Endothelial cell of umbilical vein (primary cell): ENCODE data around the gene TARP.

Experiments used
- BruUV-seq: library from RNA; stranded (reverse); fragments of 400-500 nt; replicated peaks from 2 replicates; lab custom pipeline; 2021; lab: Mats Ljungman, UMichigan
- CTCF ChIA-PET: fragments of 300-600, 350-600 bp; sonication (Branson Sonifier 250); formaldehyde crosslinking; loops from one replicate; lab custom pipeline; 2021; ENCODE audit warnings: antibody characterized with exemption, inconsistent platforms; lab: Charles Lee
- POLR2A ChIA-PET: fragments of 300-600, 350-600 bp; sonication (Branson Sonifier 250); formaldehyde crosslinking; loops from one replicate; lab custom pipeline; 2021; ENCODE audit warnings: antibody characterized with exemption, inconsistent platforms; lab: Charles Lee
- DNase-seq: peaks from one replicate; pipeline ENCODE4 v3.0.0-alpha.2; 2011; ENCODE audit warnings: low read depth, low spot score
- FAIRE-seq: peaks from 2 replicates; lab custom pipeline; 2011; peaks lifted over from hg19 to GRCh38; lab: Jason Lieb, UNC
- H2AFZ ChIP-seq: 2 replicates; pipeline ENCODE4 v1.6.0; 2012; ENCODE audit warnings: low read depth, low read length, control low read depth, inconsistent platforms
- H3K27ac ChIP-seq: 2 replicates; pipeline ENCODE4 v1.5.1; 2011; ENCODE audit warnings: low read depth, mild to moderate bottlenecking, control low read depth, low read length, moderate library complexity; ENCODE audit not compliant: insufficient read depth
- H3K27me3 ChIP-seq, 2 experiments: 2 replicates each; pipeline versions ENCODE4 v1.6.0 to v1.6.1; 2011; ENCODE audit warnings: low read length in 2 of 2, mixed read lengths in 1 of 2; ENCODE audit not compliant: control insufficient read depth in 2 of 2, insufficient read depth in 2 of 2
- H3K36me3 ChIP-seq, 2 experiments: 2 replicates in 1 of 2; 3 replicates in 1 of 2; pipeline ENCODE4 v1.5.1; 2011; ENCODE audit warnings: low read length in 2 of 2, mild to moderate bottlenecking in 1 of 2, moderate library complexity in 1 of 2; ENCODE audit not compliant: control insufficient read depth in 2 of 2, insufficient read depth in 2 of 2; ENCODE audit errors: extremely low read depth in 1 of 2
- H3K4me1 ChIP-seq: 3 replicates; pipeline ENCODE4 v1.5.1; 2011; ENCODE audit warnings: mild to moderate bottlenecking, low read length; ENCODE audit not compliant: control insufficient read depth, insufficient read depth; ENCODE audit errors: extremely low read depth
- H3K4me2 ChIP-seq: 2 replicates; pipeline ENCODE4 v1.6.1; 2011; ENCODE audit warnings: low read length, control low read depth, mixed read lengths; ENCODE audit not compliant: insufficient read depth
- H3K4me3 ChIP-seq, 3 experiments: fragments of 200-600 bp in 1 of 3; sonication (generic), shearing (Covaris generic) in 1 of 3; replicated peaks in 1 of 3; 2 replicates each; pipeline ENCODE4 v1.5.1; 2011 to 2016; ENCODE audit warnings: control low read depth in 3 of 3, low read length in 3 of 3, mild to moderate bottlenecking in 2 of 3, inconsistent platforms in 1 of 3, low read depth in 1 of 3, moderate library complexity in 1 of 3; ENCODE audit not compliant: insufficient read depth in 1 of 3
- H3K79me2 ChIP-seq: 2 replicates; pipeline ENCODE4 v1.6.0; 2012; ENCODE audit warnings: low read length, inconsistent platforms; ENCODE audit not compliant: control insufficient read depth, insufficient read depth
- H3K9ac ChIP-seq: replicated peaks from 2 replicates; pipeline ENCODE3; 2011; ENCODE audit warnings: low read length, control low read depth; ENCODE audit not compliant: insufficient read depth; ENCODE audit errors: extremely low read depth
- H3K9me1 ChIP-seq: replicated peaks from 3 replicates; pipeline ENCODE4 v1.6.0; 2011; ENCODE audit warnings: mild to moderate bottlenecking, low read length; ENCODE audit not compliant: control insufficient read depth, insufficient read depth; ENCODE audit errors: extremely low read depth
- H3K9me3 ChIP-seq: replicated peaks from 2 replicates; pipeline ENCODE4 v1.5.1; 2012; ENCODE audit warnings: low read length, inconsistent platforms; ENCODE audit not compliant: control insufficient read depth, insufficient read depth
- H4K20me1 ChIP-seq: replicated peaks from 2 replicates; pipeline ENCODE3; 2011; ENCODE audit warnings: mild to moderate bottlenecking, low read length; ENCODE audit not compliant: control insufficient read depth, insufficient read depth; ENCODE audit errors: extremely low read depth
- EZH2 ChIP-seq: IDR thresholded peaks from 2 replicates; pipeline ENCODE4 v1.6.1; 2012; ENCODE audit warnings: borderline replicate concordance, low read depth, mild to moderate bottlenecking, moderate library complexity, low read length, inconsistent platforms; ENCODE audit not compliant: severe bottlenecking
- FOS ChIP-seq: IDR thresholded peaks from 2 replicates; pipeline ENCODE4 v1.6.1; 2011; ENCODE audit warnings: mild to moderate bottlenecking, low read length, moderate library complexity, borderline replicate concordance; ENCODE audit not compliant: insufficient read depth
- GATA2 ChIP-seq: IDR thresholded peaks from 2 replicates; pipeline ENCODE4 v1.7.0; 2011; ENCODE audit warnings: low read depth, mild to moderate bottlenecking, moderate library complexity, mixed read lengths, low read length; ENCODE audit not compliant: insufficient read length, insufficient read depth
- JUN ChIP-seq: IDR thresholded peaks from 2 replicates; pipeline ENCODE4 v1.6.1; 2011; ENCODE audit warnings: borderline replicate concordance, low read depth; ENCODE audit not compliant: insufficient read length, insufficient read depth
- MAX ChIP-seq: IDR thresholded peaks from 2 replicates; pipeline ENCODE4 v1.6.1; 2011; ENCODE audit not compliant: insufficient read depth, insufficient read length
- MYC ChIP-seq: IDR thresholded peaks from one replicate; pipeline ENCODE4 v1.6.1; 2011; ENCODE audit warnings: mild to moderate bottlenecking, low read depth, low read length
- POLR2A ChIP-seq: IDR thresholded peaks from 2 replicates; pipeline ENCODE4 v1.6.1; 2012; ENCODE audit warnings: low read depth, mild to moderate bottlenecking, control low read depth, low read length
- POLR2AphosphoS5 ChIP-seq: IDR thresholded peaks from 2 replicates; pipeline ENCODE4 v1.6.1; 2012; ENCODE audit warnings: low read depth, mild to moderate bottlenecking, control low read depth, low read length, moderate library complexity; ENCODE audit not compliant: insufficient read depth
- dilution Hi-C: fragments of 300-500 bp; cut with MboI; formaldehyde crosslinking; loops from one replicate; pipeline ENCODE4 v1.15.0; 2019; ENCODE audit warnings: low sequenced_read_pairs; ENCODE audit not compliant: extremely low pct_ligation_motif_present
- intact Hi-C: fragments of 100-400 bp; cut with micrococcal nuclease; formaldehyde crosslinking; loops from one replicate; pipeline ENCODE4 v1.10.0; 2022
- TF ChIP-seq, protein P1 (sequence below), 2 donors: IDR thresholded peaks; 1 replicate in 1 of 2; 2 replicates in 1 of 2; pipeline ENCODE4 v1.5.1; 2011; ENCODE audit warnings: low read length in 2 of 2, mild to moderate bottlenecking in 2 of 2, moderate library complexity in 2 of 2, control low read depth in 1 of 2, inconsistent platforms in 1 of 2, low read depth in 1 of 2; ENCODE audit not compliant: insufficient read depth in 1 of 2; ENCODE audit errors: extremely low read depth in 1 of 2

Gene TARP

DNA sequence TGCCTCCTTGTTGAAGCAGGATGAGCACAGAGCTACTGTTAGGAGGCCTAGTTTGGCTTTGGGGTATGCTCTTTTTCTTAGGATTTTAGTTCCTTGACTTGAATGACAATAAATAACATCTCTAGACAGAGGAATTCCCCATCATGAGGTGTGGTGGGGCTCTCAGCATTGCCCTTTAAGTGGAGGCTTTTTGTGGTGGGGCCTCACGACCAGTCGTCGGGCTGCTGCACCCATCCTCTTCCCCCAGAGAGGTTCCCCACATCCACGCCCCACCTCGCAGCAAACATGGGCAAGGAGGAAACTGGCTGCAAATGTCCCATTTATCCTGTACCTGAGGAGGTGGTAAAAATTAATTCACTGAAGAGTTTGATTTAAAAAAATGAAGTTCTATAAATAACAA, 36.1 kb upstream of the TARP start:
- Histone ChIP-seq H3K36me3 (no peaks in the 10 kb centered on the region), H3K4me2 (no peak overlapping the region), H4K20me1 (no peaks in the 10 kb centered on the region), H3K9me1 (no peaks in the 10 kb centered on the region), H3K79me2 (no peaks in the 10 kb centered on the region), H3K27ac (no peak overlapping the region), H3K27me3 (no peaks in the 10 kb centered on the region), H3K4me3 (no peak overlapping the region), H3K9ac (no peak overlapping the region), H3K4me1 (peaks cover 13% of the 10 kb centered on the region), H2AFZ (no peak overlapping the region), H3K9me3 (no peaks in the 10 kb centered on the region)
- BruUV-seq = no TSS peak
- intact Hi-C loops = no loop called here
- no peak for TF ChIP-seq EZH2
- TF ChIP-seq MYC = no peak
- no peak for TF ChIP-seq MAX
- no peak for TF ChIP-seq FOS
- TF ChIP-seq JUN = no peak
- dilution Hi-C loops = no loop called here
- FAIRE-seq (no peak), DNase-seq (no peak)
- CTCF ChIA-PET = no interaction called here
- POLR2A ChIA-PET = no interaction called here

DNA sequence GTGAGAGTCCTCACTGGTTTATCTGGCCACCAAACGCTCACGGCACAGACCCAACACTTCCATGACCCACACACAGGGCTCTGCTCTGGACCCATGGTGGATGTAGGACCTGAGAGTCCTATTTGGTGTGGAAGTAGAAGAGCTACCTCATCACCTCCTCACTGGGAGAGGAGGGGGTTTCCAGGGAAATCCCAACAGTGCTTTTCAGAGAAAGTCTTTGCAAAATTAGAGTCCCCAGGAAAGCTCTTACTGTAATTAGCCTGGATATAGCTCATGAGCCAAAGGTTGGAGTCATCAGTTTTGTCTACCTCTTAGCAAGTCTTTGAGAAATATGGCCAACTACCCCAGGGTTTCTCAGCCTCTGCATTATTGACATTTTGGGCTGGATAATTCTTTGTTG, 34.7 kb upstream of the TARP start:
- ChIA-PET POLR2A (no interaction called here), CTCF (interaction anchor here (1.0 to 2.2 kb wide), 2 partner anchors 27 to 92 kb away, joined by 4 to 6 read pairs; no protein-coding TSS in a partner anchor)
- FAIRE-seq = peak; percentile 8

More for the DNA sequence above, 34.7 kb upstream of the TARP start:
- no peaks in the 10 kb centered on the region for H4K20me1 ChIP-seq
- intact Hi-C loops = no loop called here
- H2AFZ ChIP-seq = no peak overlapping the region
- H3K27me3 ChIP-seq = peaks cover 0 to 2% of the 10 kb centered on the region in 2 experiments
- H3K9me1 ChIP-seq = no peaks in the 10 kb centered on the region
- no peak overlapping the region for H3K27ac ChIP-seq
- BruUV-seq = no TSS peak
- peaks cover 13% of the 10 kb centered on the region for H3K4me1 ChIP-seq
- H3K9ac ChIP-seq = no peak overlapping the region
- TF ChIP-seq JUN (no peak), FOS (no peak), GATA2 (no peak), POLR2A (no peak), POLR2AphosphoS5 (no peak), MAX (no peak), EZH2 (no peak), MYC (no peak)
- TF ChIP-seq, protein P1, sequence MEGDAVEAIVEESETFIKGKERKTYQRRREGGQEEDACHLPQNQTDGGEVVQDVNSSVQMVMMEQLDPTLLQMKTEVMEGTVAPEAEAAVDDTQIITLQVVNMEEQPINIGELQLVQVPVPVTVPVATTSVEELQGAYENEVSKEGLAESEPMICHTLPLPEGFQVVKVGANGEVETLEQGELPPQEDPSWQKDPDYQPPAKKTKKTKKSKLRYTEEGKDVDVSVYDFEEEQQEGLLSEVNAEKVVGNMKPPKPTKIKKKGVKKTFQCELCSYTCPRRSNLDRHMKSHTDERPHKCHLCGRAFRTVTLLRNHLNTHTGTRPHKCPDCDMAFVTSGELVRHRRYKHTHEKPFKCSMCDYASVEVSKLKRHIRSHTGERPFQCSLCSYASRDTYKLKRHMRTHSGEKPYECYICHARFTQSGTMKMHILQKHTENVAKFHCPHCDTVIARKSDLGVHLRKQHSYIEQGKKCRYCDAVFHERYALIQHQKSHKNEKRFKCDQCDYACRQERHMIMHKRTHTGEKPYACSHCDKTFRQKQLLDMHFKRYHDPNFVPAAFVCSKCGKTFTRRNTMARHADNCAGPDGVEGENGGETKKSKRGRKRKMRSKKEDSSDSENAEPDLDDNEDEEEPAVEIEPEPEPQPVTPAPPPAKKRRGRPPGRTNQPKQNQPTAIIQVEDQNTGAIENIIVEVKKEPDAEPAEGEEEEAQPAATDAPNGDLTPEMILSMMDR (IDR thresholded peaks at IDR 0.05; ENCODE audit: extremely low read depth in 1 of 2, insufficient read depth in 1 of 2, low read depth in 1 of 2, low read length in 2 of 2) = no peak
- H3K36me3 ChIP-seq = no peaks in the 10 kb centered on the region
- H3K4me2 ChIP-seq = no peak overlapping the region
- H3K4me3 ChIP-seq = no peak overlapping the region
- dilution Hi-C loops = no loop called here
- no peaks in the 10 kb centered on the region for H3K9me3 ChIP-seq
- no peaks in the 10 kb centered on the region for H3K79me2 ChIP-seq
- no peak for DNase-seq
